ENCODE results near the gene OSGEP. TPM values are rescaled to one million over a fixed set of nuclear protein-coding genes. Genes with fewer than 3 reads are reported as not detected.

The OSGEP gene
- total and polyA plus RNA-seq, 12 donors = 17.6 to 37.6 (median 22.8) TPM

DNA sequence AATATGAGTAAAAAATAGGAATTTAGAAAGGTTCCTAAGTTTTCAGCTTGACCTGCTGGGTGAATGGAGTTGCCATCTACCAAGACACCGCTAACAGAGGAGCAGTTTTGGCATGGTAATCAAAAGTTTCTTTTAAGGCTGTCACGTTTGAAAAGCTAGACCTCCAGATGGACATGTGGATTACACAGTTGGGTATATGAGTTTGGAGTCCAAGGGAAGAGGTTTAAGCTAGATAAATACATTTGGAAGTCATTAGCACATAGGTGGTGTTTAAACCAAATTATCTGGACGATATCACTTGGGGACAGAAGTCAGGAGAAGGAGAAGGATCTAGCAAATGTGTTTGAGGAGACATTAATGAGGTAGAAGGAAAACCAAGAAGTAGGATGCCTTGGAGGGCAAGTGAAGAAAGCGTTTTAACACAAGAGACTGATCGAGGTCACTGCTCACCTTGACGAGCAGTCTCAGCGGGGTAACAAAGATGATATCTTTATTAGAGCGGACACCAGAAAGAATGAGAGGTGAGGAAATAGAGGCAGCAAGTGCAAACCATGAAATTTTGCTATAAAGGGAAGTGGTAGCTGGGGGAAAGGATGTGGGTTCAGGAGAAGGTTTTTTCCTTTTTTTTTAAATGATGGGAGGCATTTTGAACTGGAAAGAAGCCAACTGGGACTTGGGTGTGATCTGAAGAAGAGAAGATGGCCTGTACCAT is 32.2 kb upstream of the OSGEP start:
- Histone ChIP-seq H3K4me1 (peaks cover 0 to 39% (median 18%) of the 10 kb centered on the region in 9 donors), H3K27ac (no peak overlapping the region), H3K4me3 (no peak overlapping the region), H3K27me3 (peaks cover 0 to 4% (median 0%) of the 10 kb centered on the region in 7 donors), H3K36me3 (no peaks in the 10 kb centered on the region), H3K9me3 (no peaks in the 10 kb centered on the region)
- TF ChIP-seq, protein P1, sequence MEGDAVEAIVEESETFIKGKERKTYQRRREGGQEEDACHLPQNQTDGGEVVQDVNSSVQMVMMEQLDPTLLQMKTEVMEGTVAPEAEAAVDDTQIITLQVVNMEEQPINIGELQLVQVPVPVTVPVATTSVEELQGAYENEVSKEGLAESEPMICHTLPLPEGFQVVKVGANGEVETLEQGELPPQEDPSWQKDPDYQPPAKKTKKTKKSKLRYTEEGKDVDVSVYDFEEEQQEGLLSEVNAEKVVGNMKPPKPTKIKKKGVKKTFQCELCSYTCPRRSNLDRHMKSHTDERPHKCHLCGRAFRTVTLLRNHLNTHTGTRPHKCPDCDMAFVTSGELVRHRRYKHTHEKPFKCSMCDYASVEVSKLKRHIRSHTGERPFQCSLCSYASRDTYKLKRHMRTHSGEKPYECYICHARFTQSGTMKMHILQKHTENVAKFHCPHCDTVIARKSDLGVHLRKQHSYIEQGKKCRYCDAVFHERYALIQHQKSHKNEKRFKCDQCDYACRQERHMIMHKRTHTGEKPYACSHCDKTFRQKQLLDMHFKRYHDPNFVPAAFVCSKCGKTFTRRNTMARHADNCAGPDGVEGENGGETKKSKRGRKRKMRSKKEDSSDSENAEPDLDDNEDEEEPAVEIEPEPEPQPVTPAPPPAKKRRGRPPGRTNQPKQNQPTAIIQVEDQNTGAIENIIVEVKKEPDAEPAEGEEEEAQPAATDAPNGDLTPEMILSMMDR (IDR thresholded peaks at IDR 0.05) = no peak
- WGBS, 2 donors = 86 to 87% methylated on average over 8 of the region's 8 CpGs
- ATAC-seq = no peak
- DNase-seq = no peak
- intact Hi-C loops (cut with DNase I) = no loop called here

DNA sequence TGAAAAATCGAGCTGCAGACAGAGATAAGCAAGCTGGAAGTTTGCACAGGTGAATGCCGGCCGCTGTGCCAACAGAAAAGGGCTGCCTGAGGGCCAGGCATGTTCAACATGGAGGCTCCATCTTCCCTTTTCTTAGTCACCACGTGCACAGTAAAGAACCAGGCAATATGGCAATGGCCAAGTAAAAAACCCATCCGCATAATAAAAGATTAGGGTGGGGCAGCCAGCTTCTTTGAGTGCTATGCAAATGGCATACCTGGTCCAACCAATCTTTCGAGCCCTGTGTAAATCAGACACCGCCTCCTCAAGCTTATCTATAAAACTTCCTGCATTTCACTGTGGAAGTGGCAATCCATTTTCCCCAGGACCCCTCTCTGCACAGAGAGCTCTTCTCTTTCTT is 31.3 kb upstream of the OSGEP start:
- no peak overlapping the region for H3K27ac ChIP-seq
- TF ChIP-seq, protein P1 (IDR thresholded peaks at IDR 0.05) = no peak

DNA sequence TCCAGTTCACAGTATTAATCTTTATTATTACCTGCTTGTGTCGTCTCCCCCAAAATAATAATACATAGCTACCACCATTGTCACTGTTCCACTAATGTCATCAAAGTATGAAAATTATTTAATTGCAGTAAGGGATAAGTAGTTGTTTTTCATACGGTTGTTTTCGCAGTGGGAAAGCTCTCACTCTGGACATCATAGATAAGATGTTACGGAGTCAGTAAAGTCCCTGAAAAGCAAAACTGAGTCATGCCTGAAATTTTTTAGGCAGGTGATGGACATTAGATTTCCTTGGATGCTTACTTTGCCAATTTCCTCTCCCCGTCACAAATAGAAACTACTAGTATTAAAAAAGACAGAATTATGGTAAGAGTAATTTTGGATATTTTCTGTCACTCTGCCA is 27.8 kb upstream of the OSGEP start:
- Histone ChIP-seq H3K36me3 (peaks cover 0 to 12% (median 0%) of the 10 kb centered on the region in 9 donors), H3K27ac (no peak overlapping the region), H3K4me1 (peaks cover under 1 to 20% (median 9%) of the 10 kb centered on the region in 9 donors), H3K9me3 (no peaks in the 10 kb centered on the region), H3K4me3 (no peak overlapping the region), H3K27me3 (peaks cover 0 to 4% (median 0%) of the 10 kb centered on the region in 7 donors)
- no peak for DNase-seq
- TF ChIP-seq, protein P1 (IDR thresholded peaks at IDR 0.05) = no peak
- WGBS, 2 donors = 75 to 77% methylated on average over 5 of the region's 5 CpGs
- intact Hi-C loops (cut with DNase I) = no loop called here
- no peak for ATAC-seq

More for the DNA sequence above, 31.3 kb upstream of the OSGEP start:
- Histone ChIP-seq H3K4me3 (no peak overlapping the region), H3K36me3 (no peaks in the 10 kb centered on the region), H3K27me3 (peaks cover 0 to 4% (median 0%) of the 10 kb centered on the region in 7 donors), H3K9me3 (no peaks in the 10 kb centered on the region), H3K4me1 (peaks cover 0 to 32% (median 18%) of the 10 kb centered on the region in 9 donors)
- 67 to 68% methylated on average over 7 of the region's 7 CpGs for WGBS, 2 donors
- DNase-seq = no peak
- intact Hi-C loops (cut with DNase I) = no loop called here
- no peak for ATAC-seq

DNA sequence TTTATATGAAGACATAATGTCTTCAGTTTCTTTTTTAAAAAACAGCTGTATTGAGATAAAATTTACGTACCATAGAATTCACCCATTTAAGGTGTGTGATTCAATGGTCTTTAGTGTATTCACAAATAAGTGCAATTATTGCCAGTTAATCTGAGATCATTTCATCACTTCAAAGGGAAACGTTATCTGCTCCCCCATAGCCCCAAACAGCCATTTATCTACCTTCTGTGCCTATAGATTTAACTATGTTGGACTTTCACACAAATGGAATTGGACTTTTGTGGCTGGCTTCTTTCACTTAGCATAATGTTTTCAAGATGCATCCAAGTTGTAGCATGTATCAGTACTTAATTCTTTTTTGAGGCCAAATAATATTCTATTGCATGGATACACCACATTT is 24.3 kb upstream of the OSGEP start:
- 96 to 98% methylated on average over 2 of the region's 2 CpGs for whole genome bisulfite sequencing, 2 donors
- peaks cover 5 to 27% (median 19%) of the 10 kb centered on the region in 9 donors for H3K4me1 ChIP-seq
- TF ChIP-seq, protein P1 (IDR thresholded peaks at IDR 0.05) = no peak
- no peaks in the 10 kb centered on the region for H3K9me3 ChIP-seq
- no peak overlapping the region for H3K27ac ChIP-seq
- intact Hi-C loops (cut with DNase I) = no loop called here
- H3K4me3 ChIP-seq = no peak overlapping the region
- ATAC-seq = no peak
- H3K36me3 ChIP-seq = peaks cover 0 to 45% (median 10%) of the 10 kb centered on the region in 9 donors
- no peaks in the 10 kb centered on the region for H3K27me3 ChIP-seq
- no peak for DNase-seq

Data from heart right ventricle (tissue), 16 donors.